AG04450 (cell line): ENCODE measurements around the gene TSPAN9. TPM values are rescaled to one million over a fixed set of nuclear protein-coding genes. Genes with fewer than 3 reads are reported as not detected.

ENCODE experiments used
- CTCF ChIA-PET: fragments of 300-600, 350-600 bp; formaldehyde crosslinking; extraction: SDS; loops from one replicate; lab custom pipeline; 2022; ENCODE audit warnings: antibody characterized with exemption, inconsistent platforms; lab: Charles Lee
- POLR2A ChIA-PET: fragments of 350-600 bp; formaldehyde crosslinking; extraction: SDS; loops from one replicate; lab custom pipeline; 2021; ENCODE audit warnings: antibody characterized with exemption, inconsistent platforms; lab: Yijun Ruan, JAX
- DNase-seq: peaks from one replicate; pipeline ENCODE4 v3.0.0-alpha.2; 2011; ENCODE audit warnings: low read depth, low spot score
- H3K27ac ChIP-seq: one replicate; pipeline ENCODE4 v1.5.1; 2012; ENCODE audit warnings: low read depth, low read length, control low read depth
- H3K27me3 ChIP-seq: one replicate; pipeline ENCODE4 v1.6.0; 2012; ENCODE audit warnings: low read length; ENCODE audit not compliant: control insufficient read depth, insufficient read depth
- H3K4me3 ChIP-seq: 2 replicates; pipeline ENCODE4 v1.5.1; 2011; ENCODE audit warnings: mild to moderate bottlenecking, low read depth, low read length, control low read depth
- H3K9me3 ChIP-seq: 2 replicates; pipeline ENCODE4 v1.5.1; 2012; ENCODE audit warnings: low read length; ENCODE audit not compliant: control insufficient read depth, insufficient read depth
- CTCF ChIP-seq: IDR thresholded peaks from 2 replicates; pipeline ENCODE4 v1.5.1; 2011; ENCODE audit warnings: low read depth, low read length, control low read depth, inconsistent platforms
- polyA plus RNA-seq: library from polyadenylated mRNA; depleted of rRNA; stranded (reverse); fragments of >200 nt; gene quantifications from 2 replicates; pipeline ENCODE4 v1.2.3, GENCODE V29; 2011

The TSPAN9 gene
- polyA plus RNA-seq, 1 experiment = 68.0 TPM

DNA sequence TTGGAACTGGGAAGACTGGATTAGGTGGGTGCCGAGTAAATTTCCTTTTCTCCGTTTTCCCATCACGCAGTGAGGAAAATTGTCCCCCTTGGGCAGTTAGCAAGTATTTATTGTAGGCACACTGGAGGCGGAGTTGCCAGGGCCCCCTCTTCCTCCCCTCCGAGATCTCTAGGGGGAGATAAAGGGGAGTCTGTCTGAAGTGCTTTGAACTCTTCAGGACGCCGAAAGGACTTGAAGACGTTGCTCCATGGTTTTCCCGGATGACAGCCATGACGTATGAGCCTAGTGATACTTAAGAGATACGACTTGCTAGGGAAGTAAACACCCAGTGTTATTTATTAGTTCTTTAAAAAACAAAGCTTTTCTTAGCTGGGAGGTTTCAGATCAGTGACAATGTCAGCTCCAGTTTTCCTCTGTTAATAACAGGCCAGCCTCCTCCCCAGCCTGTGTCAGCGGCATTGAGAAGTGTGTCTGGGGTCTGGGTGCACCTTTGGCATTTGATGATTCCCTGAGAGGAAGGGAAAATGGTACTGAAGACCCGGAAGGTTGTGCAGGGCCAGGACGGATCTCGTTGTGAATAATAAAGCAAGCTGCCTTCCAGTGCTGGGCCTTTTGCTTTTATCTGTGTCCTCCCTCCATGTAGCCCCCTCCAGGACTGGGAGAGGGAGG lies 78.7 kb downstream of the TSPAN9 start:
- Histone ChIP-seq H3K9me3 (no peaks in the 10 kb centered on the region), H3K4me3 (no peak overlapping the region), H3K27me3 (no peaks in the 10 kb centered on the region), H3K27ac (no peak overlapping the region)
- ChIA-PET CTCF (interaction anchor here (1.5 kb wide), 1 partner anchor 11 kb away, joined by 4 read pairs; no protein-coding TSS in a partner anchor), POLR2A (no interaction called here)
- no peak for TF ChIP-seq CTCF
- DNase-seq = no peak

- DNase-seq = no peak
- CTCF ChIA-PET = interaction anchor here (1.1 to 2.1 kb wide), 3 partner anchors 45 to 116 kb away, joined by 3 to 12 read pairs (median 4); no protein-coding TSS in a partner anchor
- Histone ChIP-seq H3K4me3 (no peak overlapping the region), H3K27me3 (no peaks in the 10 kb centered on the region), H3K27ac (peak overlapping the region; percentile 47), H3K9me3 (no peaks in the 10 kb centered on the region)
- TF ChIP-seq CTCF = no peak
- POLR2A ChIA-PET = interaction anchor here (0.6 kb wide), 1 partner anchor 79 kb away, joined by 3 read pairs; no protein-coding TSS in a partner anchor
Measured at GRCh38 chr12:3157581-3158323, 80.6 kb downstream of the TSPAN9 start.

DNA sequence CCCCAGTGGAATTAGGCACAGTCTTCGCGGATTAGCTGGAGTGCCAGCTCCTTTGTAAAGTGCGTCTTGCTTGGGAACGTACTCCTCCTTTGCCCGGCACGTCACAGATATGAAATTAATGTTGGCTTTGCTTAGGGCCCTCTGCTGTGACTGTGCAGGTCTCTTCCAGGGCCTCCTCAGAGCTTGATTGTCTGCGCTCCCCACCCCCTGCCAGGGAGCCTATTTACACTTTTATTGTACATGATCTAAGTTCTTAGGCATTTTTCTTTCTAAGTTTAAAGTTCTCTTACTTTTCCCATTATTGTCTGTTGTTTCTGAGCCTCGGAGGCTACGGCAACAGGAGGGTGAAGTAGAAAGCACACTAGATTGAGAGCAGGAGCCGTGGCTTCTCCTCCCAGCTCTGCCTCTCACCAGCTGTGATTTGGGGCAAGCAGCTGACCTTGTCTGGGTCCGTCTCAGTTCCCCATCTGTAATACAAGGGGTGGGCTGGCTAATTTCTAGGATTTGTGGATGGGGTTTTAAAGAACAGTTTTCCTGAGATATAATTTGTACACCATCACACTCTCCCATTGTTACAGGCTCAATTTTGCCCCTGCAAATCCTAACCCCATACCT lies 81.8 kb downstream of the TSPAN9 start:
- no peak for DNase-seq
- H3K4me3 ChIP-seq = no peak overlapping the region
- no peak for TF ChIP-seq CTCF
- H3K27ac ChIP-seq = peak overlapping the region; percentile 96
- no peaks in the 10 kb centered on the region for H3K9me3 ChIP-seq
- no peaks in the 10 kb centered on the region for H3K27me3 ChIP-seq
- POLR2A ChIA-PET = interaction anchor here (1.5 kb wide), 1 partner anchor 9 kb away, joined by 6 read pairs; no protein-coding TSS in a partner anchor
- CTCF ChIA-PET = interaction anchor here (1.1 to 2.1 kb wide), 4 partner anchors 44 to 141 kb away, joined by 3 to 12 read pairs (median 4); no protein-coding TSS in a partner anchor

GRCh38 chr12:3160081-3160480 lies 82.9 kb downstream of the TSPAN9 start:
- CTCF ChIA-PET = no interaction called here
- DNase-seq = no peak
- Histone ChIP-seq H3K4me3 (no peak overlapping the region), H3K27ac (no peak overlapping the region), H3K9me3 (no peaks in the 10 kb centered on the region), H3K27me3 (no peaks in the 10 kb centered on the region)
- TF ChIP-seq CTCF = no peak
- POLR2A ChIA-PET = no interaction called here
